GM18498 (cell line): ENCODE data around the gene NBAS.

ENCODE experiments used
- ATAC-seq: cut with Tn5 transposase; IDR thresholded peaks from one replicate; pipeline ENCODE4 v1.9.1; 2021; ENCODE audit warnings: mild to moderate bottlenecking, moderate library complexity; ENCODE audit not compliant: unreplicated experiment

The NBAS gene

GRCh38 chr2:15372019-15372418 lies 189.1 kb downstream of the NBAS start:
- no peak for ATAC-seq

- no peak for ATAC-seq
Observed at GRCh38 chr2:15369129-15369528, 192.0 kb downstream of the NBAS start.

- ATAC-seq = no peak
Observed at GRCh38 chr2:15367715-15368114, 193.4 kb downstream of the NBAS start.

GRCh38 chr2:15367205-15367604 lies 193.9 kb downstream of the NBAS start:
- ATAC-seq = no peak

- no peak for ATAC-seq
Observed at GRCh38 chr2:15365411-15365810, 195.7 kb downstream of the NBAS start.

GRCh38 chr2:15364561-15364960 lies 196.6 kb downstream of the NBAS start:
- no peak for ATAC-seq

GRCh38 chr2:15363734-15364133 lies 197.4 kb downstream of the NBAS start:
- no peak for ATAC-seq

- no peak for ATAC-seq
Observed at GRCh38 chr2:15363142-15363541, 198.0 kb downstream of the NBAS start.

GRCh38 chr2:15359716-15360531 lies 201.2 kb downstream of the NBAS start:
- ATAC-seq = no peak

- no peak for ATAC-seq
Observed at GRCh38 chr2:15357922-15358321, 203.2 kb downstream of the NBAS start.

- ATAC-seq = no peak
Observed at GRCh38 chr2:15357186-15357585, 203.9 kb downstream of the NBAS start.

GRCh38 chr2:15355386-15355785 lies 205.7 kb downstream of the NBAS start:
- no peak for ATAC-seq

- ATAC-seq = no peak
Observed at GRCh38 chr2:15354596-15355366, 206.4 kb downstream of the NBAS start.

GRCh38 chr2:15352363-15352762 lies 208.8 kb downstream of the NBAS start:
- ATAC-seq = no peak

- ATAC-seq = no peak
Observed at GRCh38 chr2:15348636-15349035, 212.5 kb downstream of the NBAS start.

GRCh38 chr2:15348045-15348444 lies 213.1 kb downstream of the NBAS start:
- ATAC-seq = no peak

- no peak for ATAC-seq
Observed at GRCh38 chr2:15346624-15347023, 214.5 kb downstream of the NBAS start.

- no peak for ATAC-seq
Observed at GRCh38 chr2:15337996-15338666, 223.0 kb downstream of the NBAS start.

GRCh38 chr2:15334644-15335326 lies 226.3 kb downstream of the NBAS start:
- no peak for ATAC-seq

- ATAC-seq = no peak
Observed at GRCh38 chr2:15331787-15332186, 229.3 kb downstream of the NBAS start.

GRCh38 chr2:15325296-15325695 lies 235.8 kb downstream of the NBAS start:
- ATAC-seq = no peak
